Putamen (tissue), 1 donor: ENCODE measurements around the gene CDC42EP3.

Experiments used
- DNase-seq: peaks from one replicate; pipeline ENCODE4 v3.0.0-alpha.2; 2016; ENCODE audit warnings: low spot score

CDC42EP3 gene

GRCh38 chr2:37683921-37684780 is 12.7 kb upstream of the CDC42EP3 start:
- DNase-seq = no peak

DNA sequence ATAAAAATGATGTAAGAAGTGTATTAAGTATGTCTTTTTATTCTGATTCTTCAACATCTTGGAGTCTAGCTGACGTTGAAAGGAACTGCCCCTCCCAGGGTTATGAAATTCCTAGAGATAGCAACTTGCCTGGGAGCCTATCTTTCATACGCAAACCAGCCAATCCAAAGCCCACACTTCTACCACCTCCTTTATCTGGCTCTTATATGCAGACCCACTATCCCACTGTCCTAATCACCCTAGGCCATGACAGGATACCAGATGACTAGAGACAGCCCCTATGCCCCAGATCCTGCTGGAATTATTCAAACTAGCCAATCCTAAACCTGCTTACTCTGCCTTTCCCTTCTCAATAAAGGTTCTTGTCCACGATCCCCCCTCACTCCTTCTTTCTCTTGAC is 11.8 kb upstream of the CDC42EP3 start:
- no peak for DNase-seq

DNA sequence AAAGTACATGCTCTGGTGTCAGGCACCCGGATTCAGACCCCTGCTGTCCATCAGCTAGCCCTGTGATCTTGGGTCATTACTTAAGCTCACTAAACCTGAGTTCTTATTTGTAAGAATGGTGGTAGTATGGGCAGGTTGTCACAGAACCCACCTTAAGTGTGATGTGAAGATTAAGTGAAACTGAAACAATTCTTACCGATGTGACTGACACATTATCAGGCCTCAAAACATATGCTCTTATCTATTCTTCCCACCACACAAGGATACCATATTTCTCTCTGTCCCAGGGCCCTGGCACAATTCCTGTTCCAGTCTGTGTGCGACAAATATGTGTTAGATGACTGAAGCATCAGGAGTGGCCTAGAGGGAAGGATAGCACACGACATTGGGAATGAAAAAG is 11.0 kb upstream of the CDC42EP3 start:
- DNase-seq = no peak

- no peak for DNase-seq
Measured at GRCh38 chr2:37681587-37681986, 10.1 kb upstream of the CDC42EP3 start.

DNA sequence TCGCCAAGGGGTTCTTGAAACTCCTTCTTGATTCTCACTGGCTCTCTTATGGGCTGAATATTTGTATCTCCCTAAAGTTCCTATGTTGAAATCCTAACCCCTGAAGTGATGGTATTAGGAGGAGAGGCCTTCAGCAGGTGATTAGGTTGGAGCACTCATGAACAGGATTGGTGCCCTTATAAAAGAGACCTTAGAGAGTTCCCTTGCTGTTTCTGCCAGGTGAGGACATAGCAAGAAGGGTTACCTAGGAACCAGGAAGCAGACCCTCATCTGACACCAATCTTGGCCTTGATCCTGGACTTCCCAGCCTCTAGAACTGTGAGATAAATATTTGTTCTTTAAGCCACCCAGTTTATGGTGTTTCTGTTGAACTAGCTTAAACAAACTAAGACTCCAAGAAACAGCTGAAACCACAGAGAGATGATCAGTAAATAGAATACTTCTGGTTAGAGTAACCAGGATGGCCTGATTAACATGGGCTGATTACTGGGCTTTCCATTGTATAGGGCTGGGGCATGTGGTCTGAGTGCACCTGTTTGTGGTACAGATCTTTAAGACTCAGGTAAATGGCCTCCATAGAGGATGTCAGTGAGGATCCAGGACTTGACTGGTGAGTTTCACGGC is 7.7 kb upstream of the CDC42EP3 start:
- no peak for DNase-seq

DNA sequence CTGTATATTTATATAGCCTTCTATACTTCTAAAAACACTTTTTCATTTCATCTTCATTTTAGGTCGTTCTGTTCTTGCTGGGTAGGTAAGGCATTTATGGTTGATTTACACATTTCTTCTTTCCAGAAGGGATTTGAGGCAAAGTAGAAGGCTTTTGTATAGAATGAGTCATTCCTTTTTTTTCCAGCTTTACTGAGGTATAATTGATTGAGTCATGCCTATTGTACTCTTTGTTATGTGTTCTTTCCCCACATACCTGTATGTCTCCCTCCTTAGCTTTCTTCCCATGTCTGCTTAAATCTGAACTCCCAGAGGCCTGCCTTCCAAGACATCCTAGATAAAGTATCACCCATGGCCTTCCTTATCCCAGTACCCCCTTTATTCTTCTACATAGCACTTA is 4.8 kb upstream of the CDC42EP3 start:
- DNase-seq = no peak

- DNase-seq = no peak
Measured at GRCh38 chr2:37674946-37675345, 3.5 kb upstream of the CDC42EP3 start.

DNA sequence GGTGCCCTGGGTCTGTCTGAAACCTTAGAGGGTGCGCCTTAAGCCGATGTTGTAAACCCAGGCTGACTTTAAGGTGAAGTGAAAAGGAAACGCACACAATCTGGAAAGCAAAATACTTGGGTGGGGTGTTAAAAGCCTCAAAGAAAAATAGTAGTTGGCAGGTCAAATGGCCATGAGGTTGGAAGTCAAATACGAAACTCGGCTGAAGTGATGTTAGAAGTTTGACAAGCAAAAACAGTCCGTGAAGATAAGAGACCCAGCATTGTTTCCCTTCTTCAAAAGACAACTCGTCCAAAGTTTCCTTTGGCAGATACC is 1.4 kb upstream of the CDC42EP3 start:
- DNase-seq = no peak

DNA sequence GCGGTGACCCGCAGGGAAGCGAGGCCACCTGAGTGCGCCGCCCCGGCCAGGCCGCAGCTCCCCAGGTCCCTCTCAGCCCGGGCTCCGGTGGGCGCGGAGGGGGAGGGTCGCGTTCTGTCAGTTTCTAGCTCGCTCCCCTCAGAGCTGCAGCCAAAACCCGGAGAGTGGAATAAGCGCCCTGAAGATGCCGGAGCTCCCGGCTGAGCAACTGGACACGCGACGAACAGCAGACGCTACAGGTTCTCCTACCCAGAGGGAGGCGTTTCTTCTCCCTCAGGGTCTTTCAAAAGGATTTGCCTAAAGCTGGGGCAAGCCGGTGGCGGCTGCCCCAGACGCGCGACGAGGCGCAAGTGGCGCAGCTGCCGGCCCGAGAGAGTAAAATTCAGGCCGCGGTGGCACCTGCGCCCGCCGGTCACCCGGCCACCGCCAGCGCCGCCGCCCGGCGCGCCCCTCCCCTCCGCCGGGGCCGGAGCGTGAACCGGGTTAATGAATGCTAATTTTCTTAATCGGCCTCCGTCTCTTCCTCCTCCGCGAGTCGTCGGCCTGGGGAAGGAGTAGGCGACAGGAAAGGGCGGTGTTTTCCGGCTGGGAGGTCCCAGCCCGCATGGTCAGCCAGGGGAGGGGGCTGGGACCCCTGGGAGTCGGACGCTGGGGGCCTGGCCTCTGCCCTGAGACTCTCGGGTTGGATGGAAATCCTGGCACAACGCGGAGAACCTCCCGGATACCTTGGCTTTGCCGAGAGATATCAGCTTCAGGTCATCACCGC is 845 bp upstream of the CDC42EP3 start:
- DNase-seq = no peak

GRCh38 chr2:37671816-37672103 is 318 bp upstream of the CDC42EP3 start:
- no peak for DNase-seq

- no peak for DNase-seq
Measured at GRCh38 chr2:37670378-37671008, 949 bp downstream of the CDC42EP3 start.

DNA sequence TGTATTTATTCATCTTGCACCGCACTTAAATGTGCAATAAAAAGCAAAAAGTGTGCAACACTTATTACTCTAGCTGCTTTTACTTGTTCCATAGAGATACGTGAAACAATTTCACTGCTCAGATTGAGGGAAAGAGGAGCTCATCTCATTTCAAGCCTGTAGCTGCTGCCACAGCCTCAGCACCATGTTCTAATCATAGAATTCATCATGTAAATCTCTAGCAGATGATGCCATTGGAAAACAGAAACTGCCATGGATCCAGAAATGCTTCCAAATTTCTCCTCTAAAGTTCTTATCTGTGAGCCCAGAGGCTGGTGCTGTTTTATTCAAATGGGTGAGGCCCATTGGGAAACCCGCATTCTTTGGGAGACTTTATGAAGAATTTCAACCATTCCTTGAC is 2.0 kb downstream of the CDC42EP3 start:
- no peak for DNase-seq

GRCh38 chr2:37667704-37668103 is 3.7 kb downstream of the CDC42EP3 start:
- no peak for DNase-seq

DNA sequence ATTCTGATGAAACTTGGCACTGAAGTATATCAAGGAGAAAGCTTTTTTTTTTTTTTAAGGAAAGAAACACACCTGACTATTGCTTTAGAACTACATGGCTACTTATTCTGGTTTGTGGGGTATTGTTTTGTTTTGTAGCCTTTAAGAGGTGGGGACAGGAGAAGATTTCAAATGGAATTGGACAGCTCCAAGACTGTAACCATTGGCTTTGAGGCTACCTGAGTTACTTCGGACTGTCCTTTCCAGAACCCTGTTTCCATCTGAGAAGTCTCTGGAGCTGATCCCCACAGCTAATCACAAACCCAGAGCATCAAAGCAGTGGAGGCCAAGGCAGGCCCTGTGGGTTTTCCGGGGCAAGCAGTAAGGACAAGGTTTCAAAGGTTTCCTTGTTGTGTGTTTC is 4.7 kb downstream of the CDC42EP3 start:
- DNase-seq = no peak

- DNase-seq = no peak
Measured at GRCh38 chr2:37665604-37666362, 5.7 kb downstream of the CDC42EP3 start.

GRCh38 chr2:37665043-37665442 is 6.4 kb downstream of the CDC42EP3 start:
- no peak for DNase-seq

- no peak for DNase-seq
Measured at GRCh38 chr2:37664231-37664643, 7.2 kb downstream of the CDC42EP3 start.

GRCh38 chr2:37663390-37663789 is 8.1 kb downstream of the CDC42EP3 start:
- no peak for DNase-seq

GRCh38 chr2:37659723-37660122 is 11.7 kb downstream of the CDC42EP3 start:
- DNase-seq = no peak

- DNase-seq = no peak
Measured at GRCh38 chr2:37658682-37659081, 12.8 kb downstream of the CDC42EP3 start.

- no peak for DNase-seq
Measured at GRCh38 chr2:37657471-37657870, 14.0 kb downstream of the CDC42EP3 start.
